HUES64 (cell line): ENCODE measurements around the gene GBA2.
A peak's percentile ranks its signal among the peaks of the same experiment; 100 is the strongest.

Experiments used
- H3K27ac ChIP-seq: 2 replicates; pipeline ENCODE4 v1.7.0; 2013; ENCODE audit warnings: low read depth, low read length, inconsistent platforms
- H3K27me3 ChIP-seq: 2 replicates; pipeline ENCODE4 v1.6.1; 2013; ENCODE audit warnings: mild to moderate bottlenecking, low read length; ENCODE audit not compliant: insufficient read depth
- H3K36me3 ChIP-seq: 2 replicates; pipeline ENCODE4 v1.6.1; 2013; ENCODE audit warnings: mild to moderate bottlenecking, low read length; ENCODE audit not compliant: insufficient read depth
- H3K4me1 ChIP-seq: 2 replicates; pipeline ENCODE4 v1.6.1; 2013; ENCODE audit warnings: mild to moderate bottlenecking, low read length, moderate library complexity; ENCODE audit not compliant: insufficient read depth
- H3K4me3 ChIP-seq: 2 replicates; pipeline ENCODE4 v1.5.1; 2013; ENCODE audit warnings: mild to moderate bottlenecking, low read length, moderate library complexity
- H3K9ac ChIP-seq: 2 replicates; pipeline ENCODE4 v1.6.1; 2013; ENCODE audit warnings: mild to moderate bottlenecking, low read depth, low read length
- H3K9me3 ChIP-seq: 2 replicates; pipeline ENCODE4 v1.6.1; 2013; ENCODE audit warnings: low read depth, low read length; ENCODE audit not compliant: insufficient read depth
- WGBS: fragments of 150-250, 120-280 bp; methylation state at CpG from one replicate; pipeline ENCODE4 v1.1.7; 2013; ENCODE audit warnings: missing lambda C conversion rate; 5-methylcytosine and 5-hydroxymethylcytosine counted together

The GBA2 gene

GRCh38 chr9:35728041-35728971 lies 20.7 kb downstream of the GBA2 start:
- WGBS: 16% methylated on average over 10 of the region's 10 CpGs
- H3K9me3 ChIP-seq: no peaks in the 10 kb centered on the region
- peak overlapping the region; percentile 88 for H3K4me3 ChIP-seq

DNA sequence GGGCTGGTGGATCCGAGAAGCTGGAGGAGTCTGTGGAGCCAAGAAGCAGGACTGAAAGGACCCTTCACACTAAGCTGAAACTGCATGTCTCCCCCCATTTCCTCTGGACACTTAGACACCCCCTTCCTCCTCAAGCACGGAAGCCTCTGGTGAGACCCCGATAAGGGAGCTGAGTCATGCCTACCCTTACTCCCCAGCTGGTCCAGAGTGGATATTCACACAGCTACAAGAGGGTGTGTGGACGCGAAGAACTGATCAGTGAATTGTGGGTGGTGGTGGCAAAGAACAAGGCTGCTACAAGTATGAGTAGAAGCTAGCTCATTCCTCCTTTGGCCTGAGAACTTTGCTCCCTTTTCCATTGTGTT lies 21.4 kb downstream of the GBA2 start:
- H3K27ac ChIP-seq: peak overlapping the region; percentile 87
- H3K4me1 ChIP-seq: peaks cover 48% of the 10 kb centered on the region
- no peaks in the 10 kb centered on the region for H3K27me3 ChIP-seq
- H3K4me3 ChIP-seq: peak overlapping the region; percentile 88
- no peaks in the 10 kb centered on the region for H3K9me3 ChIP-seq
- H3K9ac ChIP-seq: peak overlapping the region; percentile 64
- H3K36me3 ChIP-seq: peaks cover 27% of the 10 kb centered on the region
- WGBS: 43% methylated on average over 5 of the region's 5 CpGs

More at GRCh38 chr9:35728041-35728971, 20.7 kb downstream of the GBA2 start:
- H3K27ac ChIP-seq: peak overlapping the region; percentile 87
- peaks cover 50% of the 10 kb centered on the region for H3K4me1 ChIP-seq
- peak overlapping the region; percentile 66; the same call in 1 of the 2 replicates for H3K9ac ChIP-seq
- H3K36me3 ChIP-seq: peaks cover 23% of the 10 kb centered on the region
- no peaks in the 10 kb centered on the region for H3K27me3 ChIP-seq

GRCh38 chr9:35726931-35727330 lies 22.1 kb downstream of the GBA2 start:
- H3K4me3 ChIP-seq: no peak overlapping the region
- peaks cover 34% of the 10 kb centered on the region for H3K36me3 ChIP-seq
- peak overlapping the region; percentile 64; the same call in 1 of the 2 replicates for H3K9ac ChIP-seq
- H3K4me1 ChIP-seq: peaks cover 48% of the 10 kb centered on the region
- peak overlapping the region; percentile 87 for H3K27ac ChIP-seq
- WGBS: 78% methylated on average over 3 of the region's 3 CpGs
- no peaks in the 10 kb centered on the region for H3K27me3 ChIP-seq
- H3K9me3 ChIP-seq: no peaks in the 10 kb centered on the region

DNA sequence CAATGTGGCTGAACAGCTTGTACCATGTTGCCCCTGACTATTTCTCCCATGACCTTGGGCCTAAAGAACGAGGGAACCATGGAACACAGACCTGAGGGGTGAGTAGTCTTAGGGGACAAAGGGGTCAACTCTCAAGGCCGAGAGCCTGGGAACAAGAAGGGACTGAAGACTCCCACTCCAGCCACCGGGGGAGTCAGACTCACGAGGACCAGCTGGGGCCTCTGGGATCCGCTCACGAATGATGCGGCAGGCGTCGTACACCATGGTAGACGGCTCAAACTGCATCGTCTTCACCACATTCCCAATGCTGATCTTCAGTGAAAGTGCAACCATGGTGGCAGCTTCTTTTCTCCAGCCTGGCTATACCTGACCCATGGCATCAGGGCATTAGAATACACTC lies 23.7 kb downstream of the GBA2 start:
- Histone ChIP-seq H3K36me3 (peaks cover 50% of the 10 kb centered on the region), H3K4me1 (peaks cover 37% of the 10 kb centered on the region), H3K4me3 (no peak overlapping the region), H3K27ac (no peak overlapping the region), H3K9ac (no peak overlapping the region), H3K27me3 (no peaks in the 10 kb centered on the region), H3K9me3 (no peaks in the 10 kb centered on the region)
- WGBS: 94% methylated on average over 11 of the region's 11 CpGs

GRCh38 chr9:35723908-35724307 lies 25.1 kb downstream of the GBA2 start:
- Histone ChIP-seq H3K36me3 (peaks cover 64% of the 10 kb centered on the region), H3K9me3 (no peaks in the 10 kb centered on the region), H3K4me3 (no peak overlapping the region), H3K9ac (no peak overlapping the region), H3K27ac (no peak overlapping the region), H3K27me3 (no peaks in the 10 kb centered on the region), H3K4me1 (peaks cover 24% of the 10 kb centered on the region)
- WGBS: 96% methylated on average over 8 of the region's 8 CpGs

- H3K4me3 ChIP-seq: no peak overlapping the region
- no peaks in the 10 kb centered on the region for H3K9me3 ChIP-seq
- 91% methylated on average over 2 of the region's 2 CpGs for WGBS
- H3K27me3 ChIP-seq: no peaks in the 10 kb centered on the region
- no peak overlapping the region for H3K9ac ChIP-seq
- peaks cover 19% of the 10 kb centered on the region for H3K4me1 ChIP-seq
- no peak overlapping the region for H3K27ac ChIP-seq
- H3K36me3 ChIP-seq: peaks cover 69% of the 10 kb centered on the region
Measured at GRCh38 chr9:35723426-35723825, 25.6 kb downstream of the GBA2 start.

GRCh38 chr9:35719546-35719945 lies 29.5 kb downstream of the GBA2 start:
- no peaks in the 10 kb centered on the region for H3K27me3 ChIP-seq
- no peaks in the 10 kb centered on the region for H3K4me1 ChIP-seq
- H3K9ac ChIP-seq: no peak overlapping the region
- 93% methylated on average over 4 of the region's 4 CpGs for WGBS
- H3K27ac ChIP-seq: no peak overlapping the region
- no peak overlapping the region for H3K4me3 ChIP-seq
- no peaks in the 10 kb centered on the region for H3K9me3 ChIP-seq
- H3K36me3 ChIP-seq: peaks cover 97% of the 10 kb centered on the region

GRCh38 chr9:35718721-35719511 lies 30.1 kb downstream of the GBA2 start:
- Histone ChIP-seq H3K27ac (no peak overlapping the region), H3K9me3 (no peaks in the 10 kb centered on the region), H3K27me3 (no peaks in the 10 kb centered on the region), H3K4me3 (no peak overlapping the region), H3K9ac (no peak overlapping the region), H3K36me3 (peaks cover 97% of the 10 kb centered on the region), H3K4me1 (no peaks in the 10 kb centered on the region)
- 96% methylated on average over 15 of the region's 15 CpGs for WGBS

- Histone ChIP-seq H3K36me3 (peaks cover 98% of the 10 kb centered on the region), H3K4me3 (no peak overlapping the region), H3K4me1 (no peaks in the 10 kb centered on the region), H3K9ac (no peak overlapping the region; the same call in 1 of the 2 replicates), H3K9me3 (no peaks in the 10 kb centered on the region), H3K27ac (no peak overlapping the region), H3K27me3 (no peaks in the 10 kb centered on the region)
- WGBS: 95% methylated on average over 14 of the region's 14 CpGs
Measured at GRCh38 chr9:35717132-35717870, 31.7 kb downstream of the GBA2 start.

- Histone ChIP-seq H3K9me3 (no peaks in the 10 kb centered on the region), H3K27ac (no peak overlapping the region), H3K4me1 (no peaks in the 10 kb centered on the region), H3K27me3 (no peaks in the 10 kb centered on the region), H3K36me3 (peaks cover 97% of the 10 kb centered on the region), H3K9ac (no peak overlapping the region), H3K4me3 (no peak overlapping the region)
- WGBS: 98% methylated on average over 4 of the region's 4 CpGs
Measured at GRCh38 chr9:35716230-35716629, 32.8 kb downstream of the GBA2 start.
